Natural killer cell (primary cell): ENCODE results near the gene SRSF7. TPM values are rescaled to one million over a fixed set of nuclear protein-coding genes. Genes with fewer than 3 reads are reported as not detected.
A peak's percentile ranks its signal among the peaks of the same experiment; 100 is the strongest.

ENCODE experiments used
- ATAC-seq, 3 donors: fragments of 150-1000 bp in 2 of 3; fragments of 200-7000 bp in 1 of 3; cut with Tn5 transposase; 1 replicate in 1 of 3; 2 replicates in 2 of 3; pipeline ENCODE4 v1.10.0; 2021; ENCODE audit warnings: mild to moderate bottlenecking in 2 of 3, moderate library complexity in 2 of 3
- DNase-seq, 2 donors: peaks; one replicate each; pipeline versions ENCODE4 v3.0.0 to v3.0.0-alpha.2; 2013 to 2021; ENCODE audit warnings: mixed read lengths in 1 of 2
- H3K27ac ChIP-seq: one replicate; pipeline ENCODE4 v1.5.1; 2013; ENCODE audit warnings: mild to moderate bottlenecking, low read length
- H3K27me3 ChIP-seq: one replicate; pipeline ENCODE4 v1.6.1; 2013; ENCODE audit warnings: low read length; ENCODE audit not compliant: control insufficient read depth, insufficient read depth
- H3K36me3 ChIP-seq: one replicate; pipeline ENCODE4 v1.6.1; 2013; ENCODE audit warnings: low read length; ENCODE audit not compliant: control insufficient read depth, insufficient read depth
- H3K4me1 ChIP-seq: one replicate; pipeline ENCODE4 v1.6.1; 2013; ENCODE audit warnings: low read length; ENCODE audit not compliant: control insufficient read depth, insufficient read depth
- H3K4me3 ChIP-seq: one replicate; pipeline ENCODE4 v1.5.1; 2013; ENCODE audit warnings: low read length
- H3K9me3 ChIP-seq: one replicate; pipeline ENCODE4 v1.6.1; 2013; ENCODE audit warnings: low read length; ENCODE audit not compliant: control insufficient read depth, insufficient read depth
- H3K27ac Mint-ChIP-seq, 2 donors: one replicate each; pipeline ENCODE4 v1.8.0; 2022; ENCODE audit warnings: mild to moderate bottlenecking in 2 of 2, mixed read lengths in 2 of 2, moderate library complexity in 1 of 2
- H3K27me3 Mint-ChIP-seq, 2 donors: one replicate each; pipeline ENCODE4 v1.8.0; 2022; ENCODE audit warnings: low read depth in 2 of 2, mixed read lengths in 2 of 2
- H3K36me3 Mint-ChIP-seq: one replicate; pipeline ENCODE4 v1.8.0; 2022; ENCODE audit warnings: mixed read lengths
- H3K4me1 Mint-ChIP-seq, 2 donors: one replicate each; pipeline ENCODE4 v1.8.0; 2022; ENCODE audit warnings: mixed read lengths in 2 of 2
- H3K4me3 Mint-ChIP-seq: one replicate; pipeline ENCODE4 v1.8.0; 2022; ENCODE audit warnings: mild to moderate bottlenecking, moderate library complexity, mixed read lengths
- H3K9me3 Mint-ChIP-seq, 2 donors: one replicate each; pipeline ENCODE4 v1.8.0; 2022; ENCODE audit warnings: mixed read lengths in 2 of 2
- CTCF ChIP-seq: fragments of 200-600 bp; IDR thresholded peaks from one replicate; pipeline ENCODE4 v1.8.0; 2022; ENCODE audit warnings: antibody characterized with exemption
- WGBS: methylation state at CpG from one replicate; pipeline ENCODE4 v1.1.7; 2013; ENCODE audit warnings: missing lambda C conversion rate; ENCODE audit not compliant: insufficient coverage; 5-methylcytosine and 5-hydroxymethylcytosine counted together
- intact Hi-C: fragments of 100-400 bp; cut with micrococcal nuclease; formaldehyde crosslinking; loops from one replicate; pipeline ENCODE4 v1.14.2; 2022
- total RNA-seq, 4 donors: library from RNA; stranded (reverse); fragments of 120-200 nt in 1 of 4; gene quantifications; one replicate each; pipeline versions ENCODE4 v1.2.3 to v1.2.4, GENCODE V29; 2013 to 2022

Gene SRSF7
- total RNA-seq, 3 donors from 2014 or later (not counting 1 experiment from before 2014, with no cell fraction given): 323 to 538 (median 359) TPM

GRCh38 chr2:38735999-38736320 lies 15.2 kb downstream of the SRSF7 start:
- peak overlapping the region in 1 of 2 donors; percentile 26 for H3K27ac Mint-ChIP-seq
- no peaks in the 10 kb centered on the region for H3K27me3 ChIP-seq
- no peak for TF ChIP-seq CTCF
- H3K36me3 Mint-ChIP-seq: peaks cover 6% of the 10 kb centered on the region
- H3K4me3 Mint-ChIP-seq: no peak overlapping the region
- H3K4me1 Mint-ChIP-seq: peaks cover 3 to 10% of the 10 kb centered on the region in 2 donors
- H3K4me1 ChIP-seq: no peaks in the 10 kb centered on the region
- no peaks in the 10 kb centered on the region for H3K9me3 Mint-ChIP-seq
- H3K9me3 ChIP-seq: no peaks in the 10 kb centered on the region
- no peak overlapping the region for H3K4me3 ChIP-seq
- DNase-seq (no peak), ATAC-seq (no peak)
- intact Hi-C loops: no loop called here
- peaks cover 29% of the 10 kb centered on the region for H3K36me3 ChIP-seq
- WGBS: 88% methylated on average over 4 of the region's 4 CpGs
- no peaks in the 10 kb centered on the region for H3K27me3 Mint-ChIP-seq
- H3K27ac ChIP-seq: no peak overlapping the region

GRCh38 chr2:38734299-38735058 lies 16.7 kb downstream of the SRSF7 start:
- no peak overlapping the region for H3K27ac ChIP-seq
- no peak overlapping the region for H3K4me3 ChIP-seq
- ATAC-seq (no peak), DNase-seq (no peak)
- Mint-ChIP-seq H3K4me1 (peaks cover 0 to 10% of the 10 kb centered on the region in 2 donors), H3K4me3 (no peak overlapping the region), H3K9me3 (no peaks in the 10 kb centered on the region), H3K27ac (no peak overlapping the region), H3K27me3 (no peaks in the 10 kb centered on the region), H3K36me3 (peaks cover 6% of the 10 kb centered on the region)
- no peaks in the 10 kb centered on the region for H3K9me3 ChIP-seq
- no peaks in the 10 kb centered on the region for H3K4me1 ChIP-seq
- intact Hi-C loops: no loop called here
- peaks cover 29% of the 10 kb centered on the region for H3K36me3 ChIP-seq
- WGBS: 94% methylated on average over 9 of the region's 9 CpGs
- TF ChIP-seq CTCF: no peak
- no peaks in the 10 kb centered on the region for H3K27me3 ChIP-seq

GRCh38 chr2:38733300-38733971 lies 17.7 kb downstream of the SRSF7 start:
- Mint-ChIP-seq H3K4me1 (peaks cover 0 to 8% of the 10 kb centered on the region in 2 donors), H3K27me3 (no peaks in the 10 kb centered on the region), H3K9me3 (no peaks in the 10 kb centered on the region), H3K4me3 (no peak overlapping the region), H3K27ac (no peak overlapping the region), H3K36me3 (peaks cover 6% of the 10 kb centered on the region)
- intact Hi-C loops: no loop called here
- Histone ChIP-seq H3K4me3 (no peak overlapping the region), H3K9me3 (no peaks in the 10 kb centered on the region), H3K27ac (no peak overlapping the region), H3K36me3 (peaks cover 31% of the 10 kb centered on the region), H3K4me1 (no peaks in the 10 kb centered on the region), H3K27me3 (no peaks in the 10 kb centered on the region)
- DNase-seq (no peak), ATAC-seq (no peak)
- no peak for TF ChIP-seq CTCF
- 86% methylated on average over 6 of the region's 6 CpGs for WGBS
